ENCODE data around the gene DIRAS2. TPM values are rescaled to one million over a fixed set of nuclear protein-coding genes. Genes with fewer than 3 reads are reported as not detected.

DIRAS2 gene
- total and polyA plus RNA-seq, 2 donors (not counting 3 experiments of a cell fraction or from before 2014, with no cell fraction given): not detected

DNA sequence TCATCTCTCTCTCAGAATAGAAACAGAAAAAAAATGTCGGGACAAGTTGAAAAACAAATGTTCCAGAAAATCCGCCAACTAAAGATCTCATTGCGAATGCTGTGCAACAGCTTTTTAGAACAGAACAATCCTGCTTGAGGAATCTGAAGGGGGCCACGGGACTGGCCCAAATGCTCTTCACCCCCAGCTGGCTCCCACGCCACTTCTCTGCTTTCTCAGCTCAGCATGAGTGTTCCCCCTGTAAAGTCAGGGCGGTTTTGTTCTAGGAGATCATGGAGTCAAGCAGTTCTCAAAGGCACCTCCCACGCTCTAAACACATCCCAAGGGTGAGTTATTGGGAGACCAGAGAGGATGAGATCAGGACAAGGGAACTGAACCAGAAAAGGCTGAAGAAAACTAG lies 31.5 kb downstream of the DIRAS2 start:
- Histone ChIP-seq H3K9ac (replicated peaks; ENCODE audit: extremely low read depth, insufficient read depth, low read length) (no peak overlapping the region), H4K20me1 (replicated peaks; ENCODE audit: control insufficient read depth, extremely low read depth, insufficient read depth, low read length) (no peaks in the 10 kb centered on the region), H3K9me1 (replicated peaks; ENCODE audit: control insufficient read depth, extremely low read depth, insufficient read depth, low read length) (no peaks in the 10 kb centered on the region), H3K36me3 (ENCODE audit: control insufficient read depth in 2 of 2, extremely low read depth in 1 of 2, insufficient read depth in 2 of 2, low read length in 2 of 2) (no peaks in the 10 kb centered on the region), H3K79me2 (ENCODE audit: control insufficient read depth, insufficient read depth, low read length) (no peaks in the 10 kb centered on the region), H3K4me2 (ENCODE audit: insufficient read depth, low read length) (no peak overlapping the region), H3K27me3 (ENCODE audit: control insufficient read depth in 2 of 2, insufficient read depth in 2 of 2, low read length in 2 of 2) (no peaks in the 10 kb centered on the region), H3K4me1 (ENCODE audit: control insufficient read depth, extremely low read depth, insufficient read depth, low read length) (no peaks in the 10 kb centered on the region), H3K9me3 (replicated peaks; ENCODE audit: control insufficient read depth, insufficient read depth, low read length) (peaks cover 6% of the 10 kb centered on the region), H2AFZ (ENCODE audit: low read depth, low read length) (no peak overlapping the region), H3K27ac (ENCODE audit: insufficient read depth, low read depth, low read length) (no peak overlapping the region), H3K4me3 (replicated peaks in 1 of 3; ENCODE audit: insufficient read depth in 1 of 3, low read depth in 1 of 3, low read length in 3 of 3) (no peak overlapping the region)
- BruUV-seq (replicated peaks): no TSS peak
- ChIA-PET CTCF (no interaction called here), POLR2A (no interaction called here)
- dilution Hi-C loops (cut with MboI; ENCODE audit: extremely low pct_ligation_motif_present, low sequenced_read_pairs): no loop called here
- FAIRE-seq (no peak), DNase-seq (ENCODE audit: low read depth, low spot score) (no peak)
- intact Hi-C loops (cut with micrococcal nuclease): no loop called here
- TF ChIP-seq, protein P1, sequence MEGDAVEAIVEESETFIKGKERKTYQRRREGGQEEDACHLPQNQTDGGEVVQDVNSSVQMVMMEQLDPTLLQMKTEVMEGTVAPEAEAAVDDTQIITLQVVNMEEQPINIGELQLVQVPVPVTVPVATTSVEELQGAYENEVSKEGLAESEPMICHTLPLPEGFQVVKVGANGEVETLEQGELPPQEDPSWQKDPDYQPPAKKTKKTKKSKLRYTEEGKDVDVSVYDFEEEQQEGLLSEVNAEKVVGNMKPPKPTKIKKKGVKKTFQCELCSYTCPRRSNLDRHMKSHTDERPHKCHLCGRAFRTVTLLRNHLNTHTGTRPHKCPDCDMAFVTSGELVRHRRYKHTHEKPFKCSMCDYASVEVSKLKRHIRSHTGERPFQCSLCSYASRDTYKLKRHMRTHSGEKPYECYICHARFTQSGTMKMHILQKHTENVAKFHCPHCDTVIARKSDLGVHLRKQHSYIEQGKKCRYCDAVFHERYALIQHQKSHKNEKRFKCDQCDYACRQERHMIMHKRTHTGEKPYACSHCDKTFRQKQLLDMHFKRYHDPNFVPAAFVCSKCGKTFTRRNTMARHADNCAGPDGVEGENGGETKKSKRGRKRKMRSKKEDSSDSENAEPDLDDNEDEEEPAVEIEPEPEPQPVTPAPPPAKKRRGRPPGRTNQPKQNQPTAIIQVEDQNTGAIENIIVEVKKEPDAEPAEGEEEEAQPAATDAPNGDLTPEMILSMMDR (IDR thresholded peaks at IDR 0.05; ENCODE audit: extremely low read depth in 1 of 2, insufficient read depth in 1 of 2, low read depth in 1 of 2, low read length in 2 of 2): no peak
- TF ChIP-seq POLR2A (IDR thresholded peaks at IDR 0.05; ENCODE audit: low read depth, low read length): no peak
- no peak for TF ChIP-seq GATA2 (IDR thresholded peaks at IDR 0.05; ENCODE audit: insufficient read depth, insufficient read length, low read depth, low read length)
- no peak for TF ChIP-seq POLR2AphosphoS5 (IDR thresholded peaks at IDR 0.05; ENCODE audit: insufficient read depth, low read depth, low read length)
- no peak for TF ChIP-seq JUN (IDR thresholded peaks at IDR 0.05; ENCODE audit: borderline replicate concordance, insufficient read depth, insufficient read length, low read depth)
- no peak for TF ChIP-seq MYC (IDR thresholded peaks at IDR 0.05; ENCODE audit: low read depth, low read length)
- no peak for TF ChIP-seq FOS (IDR thresholded peaks at IDR 0.05; ENCODE audit: borderline replicate concordance, insufficient read depth, low read length)
- TF ChIP-seq MAX (IDR thresholded peaks at IDR 0.05; ENCODE audit: insufficient read depth, insufficient read length): no peak
- TF ChIP-seq EZH2 (IDR thresholded peaks at IDR 0.05; ENCODE audit: borderline replicate concordance, low read depth, low read length, severe bottlenecking): no peak
